HG02678 (cell line): ENCODE results near the gene SHB.

Experiments used
- ATAC-seq: cut with Tn5 transposase; IDR thresholded peaks from one replicate; pipeline ENCODE4 v1.9.1; 2021; ENCODE audit warnings: mild to moderate bottlenecking, moderate library complexity; ENCODE audit not compliant: unreplicated experiment

Gene SHB

GRCh38 chr9:38026021-38026809, 42.8 kb downstream of the SHB start:
- ATAC-seq, result no peak

GRCh38 chr9:38025166-38025565, 43.9 kb downstream of the SHB start:
- ATAC-seq, result no peak

- no peak for ATAC-seq
Observed at GRCh38 chr9:38024036-38024681, 44.9 kb downstream of the SHB start.

GRCh38 chr9:38023661-38024035, 45.4 kb downstream of the SHB start:
- ATAC-seq, result no peak

GRCh38 chr9:38022995-38023394, 46.0 kb downstream of the SHB start:
- ATAC-seq, result no peak

- ATAC-seq, result no peak
Observed at GRCh38 chr9:38022203-38022895, 46.7 kb downstream of the SHB start.

- ATAC-seq, result no peak
Observed at GRCh38 chr9:38020151-38021076, 48.6 kb downstream of the SHB start.

- ATAC-seq, result no peak
Observed at GRCh38 chr9:38019731-38020130, 49.3 kb downstream of the SHB start.

- ATAC-seq, result no peak
Observed at GRCh38 chr9:38018958-38019602, 49.9 kb downstream of the SHB start.

GRCh38 chr9:38018241-38018957, 50.6 kb downstream of the SHB start:
- no peak for ATAC-seq

GRCh38 chr9:38017885-38018186, 51.2 kb downstream of the SHB start:
- no peak for ATAC-seq

- no peak for ATAC-seq
Observed at GRCh38 chr9:38017149-38017884, 51.7 kb downstream of the SHB start.

GRCh38 chr9:38016375-38017135, 52.5 kb downstream of the SHB start:
- ATAC-seq, result no peak

GRCh38 chr9:38015906-38016305, 53.1 kb downstream of the SHB start:
- no peak for ATAC-seq

- no peak for ATAC-seq
Observed at GRCh38 chr9:38015266-38015665, 53.8 kb downstream of the SHB start.

GRCh38 chr9:38012767-38013450, 56.1 kb downstream of the SHB start:
- ATAC-seq, result no peak

GRCh38 chr9:38011991-38012390, 57.0 kb downstream of the SHB start:
- ATAC-seq, result no peak
